OCI-LY1 (cell line): ENCODE measurements around the gene UNC5B.

Experiments used
- H2AFZ ChIP-seq: fragments of 200-600 bp; sonication (generic), shearing (Covaris generic); 2 replicates; pipeline ENCODE4 v1.6.0; 2014; ENCODE audit warnings: antibody characterized with exemption, mild to moderate bottlenecking, low read length
- H3F3A ChIP-seq: fragments of 200-600 bp; sonication (generic), shearing (Covaris generic); 2 replicates; pipeline ENCODE4 v1.6.0; 2014; ENCODE audit warnings: mild to moderate bottlenecking, antibody characterized with exemption, low read length, moderate library complexity; ENCODE audit not compliant: insufficient read depth
- H3K27ac ChIP-seq: fragments of 200-600 bp; sonication (generic); 2 replicates; pipeline ENCODE4 v1.5.1; 2014; ENCODE audit warnings: low read length, mixed run types, mild to moderate bottlenecking, low read depth; ENCODE audit not compliant: poor library complexity, severe bottlenecking
- H3K27me3 ChIP-seq: fragments of 200-600 bp; sonication (generic); 2 replicates; pipeline ENCODE4 v1.6.0; 2014; ENCODE audit warnings: antibody characterized with exemption, mild to moderate bottlenecking, low read length, moderate library complexity; ENCODE audit not compliant: insufficient read depth
- H3K36me3 ChIP-seq: fragments of 200-600 bp; sonication (generic); 2 replicates; pipeline ENCODE4 v1.6.1; 2014; ENCODE audit warnings: mild to moderate bottlenecking, antibody characterized with exemption, low read length, moderate library complexity, mixed read lengths; ENCODE audit not compliant: insufficient read depth
- H3K4me1 ChIP-seq: fragments of 200-600 bp; sonication (generic); 2 replicates; pipeline ENCODE4 v1.5.1; 2014; ENCODE audit warnings: mild to moderate bottlenecking, low read length, moderate library complexity; ENCODE audit not compliant: insufficient read depth, severe bottlenecking
- H3K4me2 ChIP-seq: fragments of 200-600 bp; sonication (generic), shearing (Covaris generic); 2 replicates; pipeline ENCODE4 v1.6.1; 2014; ENCODE audit warnings: low read length
- H3K4me3 ChIP-seq: fragments of 200-600 bp; sonication (generic); 2 replicates; pipeline ENCODE4 v1.5.1; 2014; ENCODE audit warnings: low read length, low read depth, mild to moderate bottlenecking, mixed read lengths; ENCODE audit not compliant: poor library complexity, severe bottlenecking
- H3K79me2 ChIP-seq: fragments of 200-600 bp; shearing (Covaris generic); 2 replicates; pipeline ENCODE4 v1.6.1; 2016; ENCODE audit warnings: mixed run types, low read length, mixed read lengths; ENCODE audit not compliant: insufficient read depth
- H3K9ac ChIP-seq: fragments of 200-600 bp; sonication (generic), shearing (Covaris generic); 2 replicates; pipeline ENCODE4 v1.6.1; 2014; ENCODE audit warnings: mild to moderate bottlenecking, low read length, mixed read lengths
- H3K9me2 ChIP-seq: fragments of 200-600 bp; sonication (generic), shearing (Covaris generic); 2 replicates; pipeline ENCODE4 v1.6.1; 2014; ENCODE audit warnings: low read depth, mild to moderate bottlenecking, low read length, mixed read lengths
- H3K9me3 ChIP-seq: fragments of 200-600 bp; shearing (Covaris generic); 2 replicates; pipeline ENCODE4 v1.6.1; 2014; ENCODE audit warnings: low read length, mixed read lengths
- H4K20me1 ChIP-seq: fragments of 200-600 bp; sonication (generic), shearing (Covaris generic); 2 replicates; pipeline ENCODE4 v1.6.0; 2016; ENCODE audit warnings: mild to moderate bottlenecking, low read length; ENCODE audit not compliant: insufficient read depth
- EZH2 ChIP-seq: fragments of 200-600 bp; sonication (generic), shearing (Covaris generic); IDR thresholded peaks from 2 replicates; pipeline ENCODE4 v1.8.0; 2017; ENCODE audit warnings: borderline replicate concordance, mixed run types, mild to moderate bottlenecking, antibody characterized with exemption, low read length, moderate library complexity, mixed read lengths
- TF ChIP-seq, protein P1 (sequence below): fragments of 200-600 bp; sonication (generic), shearing (Covaris generic); IDR thresholded peaks from 2 replicates; pipeline ENCODE4 v1.5.1; 2017; ENCODE audit warnings: mild to moderate bottlenecking, antibody characterized with exemption, low read length, moderate library complexity, mixed read lengths

The UNC5B gene

DNA sequence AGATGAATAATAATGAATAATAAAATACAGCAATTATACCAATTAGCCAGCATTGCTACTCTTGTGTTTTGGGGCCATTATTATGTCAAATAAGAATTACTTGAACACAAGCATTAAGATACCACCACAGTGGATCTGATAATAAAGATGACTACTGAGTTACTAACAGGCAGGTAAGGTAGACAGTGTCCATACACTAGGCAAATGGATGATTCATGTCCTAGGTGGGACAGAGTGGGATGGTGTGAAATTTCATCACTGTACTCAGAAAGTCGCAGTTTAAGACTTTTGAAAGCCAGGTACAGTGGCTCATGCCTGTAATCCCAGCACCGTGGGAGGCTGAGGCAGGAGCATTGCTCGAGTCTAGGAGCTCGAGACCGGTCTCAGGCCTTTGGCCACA is 8.7 kb upstream of the UNC5B start:
- H3K4me1 ChIP-seq = no peaks in the 10 kb centered on the region
- H4K20me1 ChIP-seq = no peaks in the 10 kb centered on the region
- H3F3A ChIP-seq = no peaks in the 10 kb centered on the region
- H2AFZ ChIP-seq = no peak overlapping the region
- peaks cover under 1% of the 10 kb centered on the region; the same call in 1 of the 2 replicates for H3K9me3 ChIP-seq
- H3K9ac ChIP-seq = no peak overlapping the region
- H3K4me3 ChIP-seq = no peak overlapping the region
- 0 out of 2 replicates have a peak, but pooled peaks cover 5% of the 10 kb centered on the region for H3K27me3 ChIP-seq
- no peaks in the 10 kb centered on the region for H3K79me2 ChIP-seq
- H3K4me2 ChIP-seq = no peak overlapping the region
- no peaks in the 10 kb centered on the region for H3K36me3 ChIP-seq
- H3K9me2 ChIP-seq = no peaks in the 10 kb centered on the region
- TF ChIP-seq, protein P1, sequence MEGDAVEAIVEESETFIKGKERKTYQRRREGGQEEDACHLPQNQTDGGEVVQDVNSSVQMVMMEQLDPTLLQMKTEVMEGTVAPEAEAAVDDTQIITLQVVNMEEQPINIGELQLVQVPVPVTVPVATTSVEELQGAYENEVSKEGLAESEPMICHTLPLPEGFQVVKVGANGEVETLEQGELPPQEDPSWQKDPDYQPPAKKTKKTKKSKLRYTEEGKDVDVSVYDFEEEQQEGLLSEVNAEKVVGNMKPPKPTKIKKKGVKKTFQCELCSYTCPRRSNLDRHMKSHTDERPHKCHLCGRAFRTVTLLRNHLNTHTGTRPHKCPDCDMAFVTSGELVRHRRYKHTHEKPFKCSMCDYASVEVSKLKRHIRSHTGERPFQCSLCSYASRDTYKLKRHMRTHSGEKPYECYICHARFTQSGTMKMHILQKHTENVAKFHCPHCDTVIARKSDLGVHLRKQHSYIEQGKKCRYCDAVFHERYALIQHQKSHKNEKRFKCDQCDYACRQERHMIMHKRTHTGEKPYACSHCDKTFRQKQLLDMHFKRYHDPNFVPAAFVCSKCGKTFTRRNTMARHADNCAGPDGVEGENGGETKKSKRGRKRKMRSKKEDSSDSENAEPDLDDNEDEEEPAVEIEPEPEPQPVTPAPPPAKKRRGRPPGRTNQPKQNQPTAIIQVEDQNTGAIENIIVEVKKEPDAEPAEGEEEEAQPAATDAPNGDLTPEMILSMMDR = no peak
- TF ChIP-seq EZH2 = no peak
- no peak overlapping the region for H3K27ac ChIP-seq

DNA sequence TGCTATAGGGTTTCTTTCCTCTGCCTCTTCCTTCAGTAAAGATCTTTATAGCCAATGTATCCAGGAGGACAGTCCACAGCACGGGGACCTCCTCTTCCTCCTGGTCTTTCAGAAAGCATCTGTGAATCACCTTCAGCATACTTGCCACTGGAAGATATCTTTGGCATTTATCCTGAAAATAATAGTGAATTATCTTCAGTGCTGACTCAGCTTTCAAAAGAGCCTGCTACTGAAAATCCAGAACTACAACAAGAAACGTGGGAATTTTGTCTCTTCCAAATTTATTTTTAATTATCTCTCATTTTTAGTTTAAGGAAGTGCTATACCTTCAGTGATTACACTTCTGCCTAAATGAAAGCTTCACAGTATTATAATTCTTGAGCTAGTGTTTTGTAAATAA is 7.6 kb upstream of the UNC5B start:
- no peaks in the 10 kb centered on the region for H3F3A ChIP-seq
- H3K4me2 ChIP-seq = no peak overlapping the region
- no peak overlapping the region for H3K9ac ChIP-seq
- no peak overlapping the region for H3K27ac ChIP-seq
- H3K79me2 ChIP-seq = no peaks in the 10 kb centered on the region
- H3K4me1 ChIP-seq = no peaks in the 10 kb centered on the region
- 0 out of 2 replicates have a peak, but pooled peaks cover 5% of the 10 kb centered on the region for H3K27me3 ChIP-seq
- H3K9me2 ChIP-seq = no peaks in the 10 kb centered on the region
- no peak overlapping the region for H3K4me3 ChIP-seq
- no peaks in the 10 kb centered on the region for H3K36me3 ChIP-seq
- H3K9me3 ChIP-seq = no peaks in the 10 kb centered on the region
- H2AFZ ChIP-seq = no peak overlapping the region
- TF ChIP-seq EZH2 = no peak
- TF ChIP-seq, protein P1 = no peak
- H4K20me1 ChIP-seq = no peaks in the 10 kb centered on the region

DNA sequence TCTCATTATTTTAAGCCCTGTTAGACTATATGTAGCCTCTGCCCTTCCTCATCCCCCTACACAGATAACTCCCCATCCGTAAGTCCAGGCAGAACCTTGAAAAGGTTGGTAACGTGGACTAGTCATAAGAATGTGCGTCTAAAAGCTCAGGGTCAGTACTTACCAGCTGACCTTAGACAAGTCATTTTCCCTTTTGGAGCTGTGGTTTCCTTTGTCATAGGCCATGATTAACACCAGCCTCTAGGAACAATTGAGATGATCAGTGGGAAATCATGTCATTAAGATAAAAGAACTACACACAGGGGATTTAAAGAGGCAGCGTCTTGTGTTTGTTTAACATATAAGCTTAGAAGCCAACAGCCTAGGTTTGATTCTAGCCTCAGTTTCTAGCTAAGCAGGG is 6.9 kb upstream of the UNC5B start:
- no peaks in the 10 kb centered on the region for H3K9me3 ChIP-seq
- no peak overlapping the region for H2AFZ ChIP-seq
- H3F3A ChIP-seq = no peaks in the 10 kb centered on the region
- no peaks in the 10 kb centered on the region for H3K36me3 ChIP-seq
- H3K4me2 ChIP-seq = no peak overlapping the region
- no peaks in the 10 kb centered on the region for H3K9me2 ChIP-seq
- no peak overlapping the region for H3K27ac ChIP-seq
- no peak overlapping the region for H3K4me3 ChIP-seq
- H3K27me3 ChIP-seq = 0 out of 2 replicates have a peak, but pooled peaks cover 5% of the 10 kb centered on the region
- TF ChIP-seq EZH2 = no peak
- TF ChIP-seq, protein P1 = no peak
- H3K4me1 ChIP-seq = no peaks in the 10 kb centered on the region
- no peak overlapping the region for H3K9ac ChIP-seq
- no peaks in the 10 kb centered on the region for H3K79me2 ChIP-seq
- H4K20me1 ChIP-seq = no peaks in the 10 kb centered on the region
